ACC112 (cell line): ENCODE measurements around the gene STARD7.
A peak's percentile ranks its signal among the peaks of the same experiment; 100 is the strongest.
"Not testable (repeated sequence)": the region's sequence is repeated elsewhere in the genome, so short reads cannot be mapped to it uniquely, and the experiment has no call there.

Experiments
- H2AFZ ChIP-seq: fragments of 200-600 bp; sonication (generic); one replicate; pipeline ENCODE4 v1.6.0; 2017; ENCODE audit warnings: antibody characterized with exemption, low read length; ENCODE audit not compliant: unreplicated experiment
- H3K27ac ChIP-seq: fragments of 200-600 bp; sonication (generic); 2 replicates; pipeline ENCODE4 v1.5.1; 2014; ENCODE audit warnings: low read depth, mild to moderate bottlenecking, antibody characterized with exemption, low read length, moderate library complexity
- H3K27me3 ChIP-seq: fragments of 200-600 bp; sonication (generic); 2 replicates; pipeline ENCODE4 v1.6.1; 2014; ENCODE audit warnings: mild to moderate bottlenecking, antibody characterized with exemption, low read length, moderate library complexity, mixed read lengths; ENCODE audit not compliant: insufficient read depth
- H3K36me3 ChIP-seq: fragments of 200-600 bp; sonication (generic); 2 replicates; pipeline ENCODE4 v1.6.1; 2016; ENCODE audit warnings: mild to moderate bottlenecking, antibody characterized with exemption, low read length, moderate library complexity, mixed read lengths; ENCODE audit not compliant: insufficient read depth
- H3K4me1 ChIP-seq: fragments of 200-600 bp; sonication (generic); one replicate; pipeline ENCODE4 v1.6.1; 2016; ENCODE audit warnings: low read length, mixed read lengths; ENCODE audit not compliant: insufficient read depth, unreplicated experiment, control insufficient read depth
- H3K4me3 ChIP-seq: fragments of 200-600 bp; sonication (generic); 2 replicates; pipeline ENCODE4 v1.5.1; 2014; ENCODE audit warnings: mild to moderate bottlenecking, low read depth, low read length
- H3K79me2 ChIP-seq: fragments of 200-600 bp; sonication (generic); one replicate; pipeline ENCODE4 v1.6.0; 2016; ENCODE audit warnings: low read length; ENCODE audit not compliant: control insufficient read depth, unreplicated experiment, insufficient read depth

The STARD7 gene, protein sequence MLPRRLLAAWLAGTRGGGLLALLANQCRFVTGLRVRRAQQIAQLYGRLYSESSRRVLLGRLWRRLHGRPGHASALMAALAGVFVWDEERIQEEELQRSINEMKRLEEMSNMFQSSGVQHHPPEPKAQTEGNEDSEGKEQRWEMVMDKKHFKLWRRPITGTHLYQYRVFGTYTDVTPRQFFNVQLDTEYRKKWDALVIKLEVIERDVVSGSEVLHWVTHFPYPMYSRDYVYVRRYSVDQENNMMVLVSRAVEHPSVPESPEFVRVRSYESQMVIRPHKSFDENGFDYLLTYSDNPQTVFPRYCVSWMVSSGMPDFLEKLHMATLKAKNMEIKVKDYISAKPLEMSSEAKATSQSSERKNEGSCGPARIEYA

GRCh38 chr2:96208143-96209010, at the start of gene STARD7:
STARD7 (minus strand) TSS chr2:96208827; CDS start chr2:96208434, 393 bp downstream.
- peaks cover 65% of the 10 kb centered on the region for H3K79me2 ChIP-seq
- peak within 1 kb of the TSS; percentile 62 for H3K27ac ChIP-seq
- H3K36me3 ChIP-seq, result no peaks in the 10 kb centered on the region; the same call in 1 of the 2 replicates
- peak within 1 kb of the TSS; percentile 81 for H2AFZ ChIP-seq
- peak within 1 kb of the TSS; percentile 83 for H3K4me3 ChIP-seq
- peaks cover 44% of the 10 kb centered on the region for H3K4me1 ChIP-seq
- no peaks in the 10 kb centered on the region for H3K27me3 ChIP-seq

- H3K79me2 ChIP-seq, result peaks cover 45% of the 10 kb centered on the region
Observed at GRCh38 chr2:96257744-96258143, 49.1 kb upstream of the STARD7 start.

DNA sequence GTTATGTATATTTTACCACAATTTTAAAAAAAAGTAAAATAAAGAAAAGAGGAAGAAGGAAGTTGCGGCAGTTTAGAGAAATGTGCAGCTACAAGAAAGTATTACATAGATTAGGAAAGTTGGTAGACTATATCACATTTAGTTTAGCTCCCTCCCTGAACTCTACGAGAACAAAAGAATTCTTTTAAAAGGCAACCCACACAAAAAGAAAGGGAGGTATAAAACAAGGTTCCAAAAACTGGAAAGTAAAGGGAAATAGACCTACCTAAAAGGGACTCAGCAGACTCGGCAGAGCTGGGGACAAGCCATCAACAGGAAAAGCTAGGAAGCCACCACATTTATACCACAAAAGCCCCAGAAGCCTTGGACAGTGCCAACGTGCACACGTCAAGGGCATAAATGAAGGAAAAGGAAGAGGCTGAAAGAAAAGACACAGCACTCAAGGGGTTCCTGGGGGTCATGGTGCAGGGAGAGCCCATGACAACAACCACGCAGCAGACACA, 48.0 kb upstream of the STARD7 start:
- peaks cover 39% of the 10 kb centered on the region for H3K79me2 ChIP-seq
- no peak overlapping the region for H3K4me3 ChIP-seq
- 0 out of 2 replicates have a peak, but pooled peaks cover 6% of the 10 kb centered on the region for H3K36me3 ChIP-seq
- peaks cover 47% of the 10 kb centered on the region for H3K4me1 ChIP-seq
- no peaks in the 10 kb centered on the region for H3K27me3 ChIP-seq
- no peak overlapping the region for H2AFZ ChIP-seq
- H3K27ac ChIP-seq, result no peak overlapping the region

More at GRCh38 chr2:96257744-96258143, 49.1 kb upstream of the STARD7 start:
- peak overlapping the region; percentile 54; the same call in 1 of the 2 replicates for H3K27ac ChIP-seq
- not testable (repeated sequence) for H3K4me3 ChIP-seq, H3K27me3 ChIP-seq, H2AFZ ChIP-seq, H3K36me3 ChIP-seq
- H3K4me1 ChIP-seq, result peaks cover 48% of the 10 kb centered on the region

DNA sequence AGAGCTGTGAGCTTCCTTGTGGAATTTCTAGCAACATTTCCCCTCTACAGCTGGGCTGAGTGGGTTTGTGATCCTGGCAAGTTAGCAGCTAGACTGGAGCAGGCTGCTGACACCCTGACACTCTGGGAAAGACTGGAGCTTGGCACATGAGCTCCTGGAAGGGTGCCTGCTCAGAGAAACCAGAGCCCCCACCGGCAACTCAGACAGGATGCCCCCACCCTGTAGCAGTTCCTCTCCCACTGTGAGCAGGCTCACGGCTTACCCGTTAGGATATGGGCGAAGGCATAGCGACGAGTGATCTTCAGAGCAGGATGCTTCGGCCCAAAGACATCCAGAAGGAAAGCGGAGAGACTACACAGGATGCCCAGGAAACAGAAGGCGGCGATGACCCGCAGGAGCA, 45.9 kb upstream of the STARD7 start:
- Histone ChIP-seq H3K27ac (no peak overlapping the region), H3K4me1 (peaks cover 35% of the 10 kb centered on the region), H3K27me3 (no peaks in the 10 kb centered on the region), H3K36me3 (0 out of 2 replicates have a peak, but pooled peaks cover 6% of the 10 kb centered on the region), H3K79me2 (peaks cover 26% of the 10 kb centered on the region), H3K4me3 (no peak overlapping the region), H2AFZ (no peak overlapping the region)

DNA sequence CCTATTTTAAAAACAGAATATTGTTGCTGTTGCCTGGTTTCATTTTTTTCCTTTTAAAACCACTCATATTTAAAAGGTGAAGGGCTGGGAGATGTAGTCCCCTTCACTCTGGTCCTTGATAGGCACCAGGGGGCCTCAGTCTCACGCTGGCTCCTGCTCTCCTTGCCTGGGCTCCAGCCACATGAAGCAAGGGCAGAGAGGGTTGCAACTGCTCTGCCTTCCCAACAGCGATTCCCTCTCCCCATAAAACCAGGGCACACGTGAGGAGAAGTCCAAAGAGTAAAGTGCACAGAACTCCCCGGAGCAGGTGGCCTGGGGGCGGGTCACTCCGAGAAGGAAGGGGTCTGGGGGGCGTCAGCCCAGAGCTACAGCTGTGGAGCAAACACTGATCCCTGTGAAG, 44.4 kb upstream of the STARD7 start:
- Histone ChIP-seq H3K27me3 (no peaks in the 10 kb centered on the region), H3K4me1 (peaks cover 19% of the 10 kb centered on the region), H3K79me2 (peaks cover 10% of the 10 kb centered on the region), H3K4me3 (no peak overlapping the region), H3K36me3 (0 out of 2 replicates have a peak, but pooled peaks cover 6% of the 10 kb centered on the region), H2AFZ (no peak overlapping the region), H3K27ac (no peak overlapping the region)

DNA sequence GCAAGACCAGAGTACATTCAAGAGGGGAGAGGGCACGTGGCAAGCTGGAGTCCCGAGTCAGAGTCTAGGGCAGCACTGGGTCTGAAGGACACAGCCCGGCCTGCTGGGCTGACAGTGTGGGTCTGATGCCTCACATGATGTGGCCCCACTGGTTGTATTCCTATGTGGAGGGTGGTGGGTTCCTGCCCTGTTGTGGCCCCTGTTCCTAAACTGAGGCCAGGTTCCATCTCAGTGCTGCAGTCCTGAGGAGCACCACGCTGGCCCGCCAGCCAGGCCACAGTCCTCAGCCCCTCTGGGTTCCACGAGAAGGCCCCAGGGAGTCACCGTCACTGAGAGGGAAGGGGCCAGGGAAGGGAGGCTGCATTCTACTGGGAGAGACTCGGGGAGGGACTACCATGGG, 43.9 kb upstream of the STARD7 start:
- Histone ChIP-seq H3K36me3 (0 out of 2 replicates have a peak, but pooled peaks cover 6% of the 10 kb centered on the region), H3K4me3 (no peak overlapping the region), H3K4me1 (peaks cover 16% of the 10 kb centered on the region), H3K27ac (peak overlapping the region; percentile 10; the same call in 1 of the 2 replicates), H3K79me2 (peaks cover 6% of the 10 kb centered on the region), H3K27me3 (no peaks in the 10 kb centered on the region), H2AFZ (no peak overlapping the region)

DNA sequence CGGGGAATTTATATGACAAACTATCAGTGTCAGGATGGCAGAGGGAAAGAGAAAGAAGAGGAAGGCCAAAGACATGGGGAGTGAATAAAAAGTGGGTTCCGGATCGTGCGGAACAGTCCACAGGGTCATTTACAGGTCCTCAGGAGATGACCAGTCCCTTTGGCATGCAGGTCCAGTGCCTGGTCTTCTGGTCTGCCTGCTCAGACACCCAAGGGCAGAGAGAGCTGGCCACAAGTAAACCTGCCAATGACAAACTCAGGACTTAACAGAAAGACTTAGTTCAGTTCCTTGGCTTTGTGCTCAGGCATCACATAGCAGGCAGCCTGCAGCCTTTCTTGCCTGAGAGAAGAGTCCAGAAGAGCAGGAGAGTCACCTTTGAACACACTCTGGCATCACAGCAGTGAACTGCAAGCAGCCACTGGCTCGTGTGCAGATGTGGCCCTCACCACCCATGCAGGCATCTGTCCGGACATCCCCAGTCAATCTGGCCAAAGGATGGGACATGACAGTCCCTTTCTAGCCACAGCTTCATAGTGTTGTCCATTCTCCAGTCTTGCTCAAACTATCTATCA, 43.2 kb upstream of the STARD7 start:
- Histone ChIP-seq H3K27ac (peak overlapping the region; percentile 58), H3K36me3 (0 out of 2 replicates have a peak, but pooled peaks cover 6% of the 10 kb centered on the region), H3K4me3 (no peak overlapping the region), H3K27me3 (no peaks in the 10 kb centered on the region), H2AFZ (no peak overlapping the region), H3K79me2 (peaks cover 3% of the 10 kb centered on the region), H3K4me1 (peaks cover 16% of the 10 kb centered on the region)

DNA sequence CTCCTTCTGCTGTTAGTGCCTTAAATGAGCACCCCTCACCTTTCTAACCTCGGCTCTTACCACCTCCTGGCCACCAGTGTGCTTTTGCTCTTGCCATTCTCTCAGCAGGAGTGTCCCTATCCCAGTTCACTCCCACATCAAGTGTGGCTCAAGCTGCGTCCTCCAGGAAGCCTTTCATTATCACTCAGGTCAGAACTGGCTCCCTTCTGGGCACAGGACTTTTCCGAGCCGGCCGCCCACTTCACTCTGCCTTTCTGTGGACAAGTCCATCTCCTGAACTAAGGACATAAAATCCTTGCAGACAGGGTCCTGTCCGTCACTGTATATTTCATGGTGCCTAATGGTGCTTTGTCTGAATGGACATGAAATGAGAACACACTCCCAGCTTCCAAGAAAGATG, 41.6 kb upstream of the STARD7 start:
- Histone ChIP-seq H3K4me3 (no peak overlapping the region), H3K36me3 (0 out of 2 replicates have a peak, but pooled peaks cover 1% of the 10 kb centered on the region), H3K4me1 (peaks cover 25% of the 10 kb centered on the region), H2AFZ (no peak overlapping the region), H3K79me2 (no peaks in the 10 kb centered on the region), H3K27ac (no peak overlapping the region), H3K27me3 (no peaks in the 10 kb centered on the region)

DNA sequence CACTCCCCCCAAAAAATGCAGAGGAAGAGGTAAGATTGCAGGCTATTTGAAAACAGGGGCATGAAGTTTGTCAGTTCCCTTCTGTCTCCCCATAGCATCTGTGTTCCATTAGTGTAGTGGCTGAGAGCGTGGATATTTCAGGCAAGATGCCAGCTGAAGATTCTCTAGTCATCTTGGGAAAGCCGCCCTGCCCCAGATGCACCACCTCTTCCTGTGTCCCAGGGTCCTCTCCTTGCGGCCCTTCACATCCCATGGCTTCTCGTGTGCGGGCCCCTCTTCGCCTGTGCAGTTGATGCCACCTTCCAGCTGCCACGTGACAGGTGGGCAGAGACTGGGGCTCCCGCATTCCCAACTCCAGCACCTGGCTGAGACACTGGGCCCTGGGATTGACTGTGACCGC, 41.0 kb upstream of the STARD7 start:
- Histone ChIP-seq H2AFZ (no peak overlapping the region), H3K4me1 (peaks cover 25% of the 10 kb centered on the region), H3K27ac (no peak overlapping the region), H3K27me3 (no peaks in the 10 kb centered on the region), H3K79me2 (no peaks in the 10 kb centered on the region), H3K4me3 (no peak overlapping the region), H3K36me3 (no peaks in the 10 kb centered on the region)

- no peaks in the 10 kb centered on the region for H3K36me3 ChIP-seq
- peaks cover 25% of the 10 kb centered on the region for H3K4me1 ChIP-seq
- no peak overlapping the region for H3K4me3 ChIP-seq
- H3K27ac ChIP-seq, result no peak overlapping the region
- no peaks in the 10 kb centered on the region for H3K79me2 ChIP-seq
- no peak overlapping the region for H2AFZ ChIP-seq
- H3K27me3 ChIP-seq, result no peaks in the 10 kb centered on the region
Observed at GRCh38 chr2:96248624-96249023, 40.0 kb upstream of the STARD7 start.
